OCI-LY1 (cell line): ENCODE results near the gene APLP2.

ENCODE experiments used
- H2AFZ ChIP-seq: fragments of 200-600 bp; sonication (generic), shearing (Covaris generic); 2 replicates; pipeline ENCODE4 v1.6.0; 2014; ENCODE audit warnings: antibody characterized with exemption, mild to moderate bottlenecking, low read length
- H3F3A ChIP-seq: fragments of 200-600 bp; sonication (generic), shearing (Covaris generic); 2 replicates; pipeline ENCODE4 v1.6.0; 2014; ENCODE audit warnings: mild to moderate bottlenecking, antibody characterized with exemption, low read length, moderate library complexity; ENCODE audit not compliant: insufficient read depth
- H3K27ac ChIP-seq: fragments of 200-600 bp; sonication (generic); 2 replicates; pipeline ENCODE4 v1.5.1; 2014; ENCODE audit warnings: low read length, mixed run types, mild to moderate bottlenecking, low read depth; ENCODE audit not compliant: poor library complexity, severe bottlenecking
- H3K27me3 ChIP-seq: fragments of 200-600 bp; sonication (generic); 2 replicates; pipeline ENCODE4 v1.6.0; 2014; ENCODE audit warnings: antibody characterized with exemption, mild to moderate bottlenecking, low read length, moderate library complexity; ENCODE audit not compliant: insufficient read depth
- H3K36me3 ChIP-seq: fragments of 200-600 bp; sonication (generic); 2 replicates; pipeline ENCODE4 v1.6.1; 2014; ENCODE audit warnings: mild to moderate bottlenecking, antibody characterized with exemption, low read length, moderate library complexity, mixed read lengths; ENCODE audit not compliant: insufficient read depth
- H3K4me1 ChIP-seq: fragments of 200-600 bp; sonication (generic); 2 replicates; pipeline ENCODE4 v1.5.1; 2014; ENCODE audit warnings: mild to moderate bottlenecking, low read length, moderate library complexity; ENCODE audit not compliant: insufficient read depth, severe bottlenecking
- H3K4me2 ChIP-seq: fragments of 200-600 bp; sonication (generic), shearing (Covaris generic); 2 replicates; pipeline ENCODE4 v1.6.1; 2014; ENCODE audit warnings: low read length
- H3K4me3 ChIP-seq: fragments of 200-600 bp; sonication (generic); 2 replicates; pipeline ENCODE4 v1.5.1; 2014; ENCODE audit warnings: low read length, low read depth, mild to moderate bottlenecking, mixed read lengths; ENCODE audit not compliant: poor library complexity, severe bottlenecking
- H3K79me2 ChIP-seq: fragments of 200-600 bp; shearing (Covaris generic); 2 replicates; pipeline ENCODE4 v1.6.1; 2016; ENCODE audit warnings: mixed run types, low read length, mixed read lengths; ENCODE audit not compliant: insufficient read depth
- H3K9ac ChIP-seq: fragments of 200-600 bp; sonication (generic), shearing (Covaris generic); 2 replicates; pipeline ENCODE4 v1.6.1; 2014; ENCODE audit warnings: mild to moderate bottlenecking, low read length, mixed read lengths
- H3K9me2 ChIP-seq: fragments of 200-600 bp; sonication (generic), shearing (Covaris generic); 2 replicates; pipeline ENCODE4 v1.6.1; 2014; ENCODE audit warnings: low read depth, mild to moderate bottlenecking, low read length, mixed read lengths
- H3K9me3 ChIP-seq: fragments of 200-600 bp; shearing (Covaris generic); 2 replicates; pipeline ENCODE4 v1.6.1; 2014; ENCODE audit warnings: low read length, mixed read lengths
- H4K20me1 ChIP-seq: fragments of 200-600 bp; sonication (generic), shearing (Covaris generic); 2 replicates; pipeline ENCODE4 v1.6.0; 2016; ENCODE audit warnings: mild to moderate bottlenecking, low read length; ENCODE audit not compliant: insufficient read depth
- CTCF ChIP-seq: fragments of 200-600 bp; sonication (generic), shearing (Covaris generic); IDR thresholded peaks from 2 replicates; pipeline ENCODE4 v1.5.1; 2017; ENCODE audit warnings: mild to moderate bottlenecking, antibody characterized with exemption, low read length, moderate library complexity, mixed read lengths
- EZH2 ChIP-seq: fragments of 200-600 bp; sonication (generic), shearing (Covaris generic); IDR thresholded peaks from 2 replicates; pipeline ENCODE4 v1.8.0; 2017; ENCODE audit warnings: borderline replicate concordance, mixed run types, mild to moderate bottlenecking, antibody characterized with exemption, low read length, moderate library complexity, mixed read lengths

Gene APLP2

GRCh38 chr11:130037881-130038585 is 31.7 kb upstream of the APLP2 start:
- H3K9ac ChIP-seq = no peak overlapping the region
- H4K20me1 ChIP-seq = no peaks in the 10 kb centered on the region
- no peak overlapping the region for H3K27ac ChIP-seq
- H3F3A ChIP-seq = no peaks in the 10 kb centered on the region
- H3K4me1 ChIP-seq = no peaks in the 10 kb centered on the region
- H3K36me3 ChIP-seq = no peaks in the 10 kb centered on the region
- H3K27me3 ChIP-seq = no peaks in the 10 kb centered on the region; the same call in none of the 2 replicates
- H3K9me2 ChIP-seq = no peaks in the 10 kb centered on the region
- H3K9me3 ChIP-seq = no peaks in the 10 kb centered on the region
- H3K79me2 ChIP-seq = no peaks in the 10 kb centered on the region
- TF ChIP-seq EZH2 (no peak), CTCF (no peak)
- no peak overlapping the region for H3K4me2 ChIP-seq
- no peak overlapping the region for H3K4me3 ChIP-seq
- no peak overlapping the region for H2AFZ ChIP-seq

GRCh38 chr11:130040281-130040940 is 29.3 kb upstream of the APLP2 start:
- no peaks in the 10 kb centered on the region for H3K9me3 ChIP-seq
- no peaks in the 10 kb centered on the region for H3K9me2 ChIP-seq
- H3K27ac ChIP-seq = no peak overlapping the region
- no peak overlapping the region for H3K9ac ChIP-seq
- H2AFZ ChIP-seq = no peak overlapping the region
- no peaks in the 10 kb centered on the region for H3F3A ChIP-seq
- H4K20me1 ChIP-seq = no peaks in the 10 kb centered on the region
- no peaks in the 10 kb centered on the region for H3K79me2 ChIP-seq
- TF ChIP-seq CTCF (no peak), EZH2 (no peak)
- H3K4me2 ChIP-seq = no peak overlapping the region
- no peaks in the 10 kb centered on the region for H3K4me1 ChIP-seq
- H3K4me3 ChIP-seq = no peak overlapping the region
- no peaks in the 10 kb centered on the region for H3K36me3 ChIP-seq
- no peaks in the 10 kb centered on the region; the same call in none of the 2 replicates for H3K27me3 ChIP-seq

- Histone ChIP-seq H4K20me1 (no peaks in the 10 kb centered on the region), H3K9ac (no peak overlapping the region), H3K4me3 (no peak overlapping the region), H3K79me2 (no peaks in the 10 kb centered on the region), H3K27ac (no peak overlapping the region), H3F3A (no peaks in the 10 kb centered on the region), H3K4me2 (no peak overlapping the region), H2AFZ (no peak overlapping the region), H3K4me1 (no peaks in the 10 kb centered on the region), H3K36me3 (no peaks in the 10 kb centered on the region), H3K27me3 (no peaks in the 10 kb centered on the region; the same call in none of the 2 replicates), H3K9me2 (no peaks in the 10 kb centered on the region), H3K9me3 (no peaks in the 10 kb centered on the region)
- TF ChIP-seq EZH2 (no peak), CTCF (no peak)
These were observed 27.6 kb upstream of the APLP2 start for GRCh38 chr11:130042093-130042591.
